Measurements from ENCODE around the gene RNU4-1. TPM values are rescaled to one million over a fixed set of nuclear protein-coding genes. Genes with fewer than 3 reads are reported as not detected.

RNU4-1 gene
- total RNA-seq, 1 experiment from 2014 or later: 2,436 TPM

GRCh38 chr12:120264086-120264903 is 28.7 kb downstream of the RNU4-1 start:
- Mint-ChIP-seq H3K4me3 (peak overlapping the region; percentile 83), H3K27me3 (ENCODE audit: low read depth) (no peaks in the 10 kb centered on the region), H3K9me3 (no peaks in the 10 kb centered on the region), H3K4me1 (peaks cover 60% of the 10 kb centered on the region), H3K36me3 (no peaks in the 10 kb centered on the region), H3K27ac (peak overlapping the region; percentile 50)
- TF ChIP-seq USF1 (CRISPR knock-in tag; IDR thresholded peaks at IDR 0.05) (no peak), CREB1 (CRISPR knock-in tag; IDR thresholded peaks at IDR 0.05) (no peak), CREM (CRISPR knock-in tag; IDR thresholded peaks at IDR 0.05) (no peak), ATF1 (CRISPR knock-in tag; IDR thresholded peaks at IDR 0.05) (no peak), JAZF1 (CRISPR knock-in tag; IDR thresholded peaks at IDR 0.05) (no peak), TCF7 (CRISPR knock-in tag; IDR thresholded peaks at IDR 0.05; ENCODE audit: low read depth) (no peak), GTF2I (CRISPR knock-in tag; conservative IDR thresholded peaks at IDR 0.05) (no peak), ELF4 (CRISPR knock-in tag; IDR thresholded peaks at IDR 0.05; ENCODE audit: low read depth) (no peak), ETV6 (CRISPR knock-in tag; IDR thresholded peaks at IDR 0.05) (no peak), OVOL2 (CRISPR knock-in tag; IDR thresholded peaks at IDR 0.05; ENCODE audit: borderline replicate concordance) (no peak), E2F4 (CRISPR knock-in tag; IDR thresholded peaks at IDR 0.05; ENCODE audit: borderline replicate concordance, low read depth) (no peak), ZNF263 (CRISPR knock-in tag; IDR thresholded peaks at IDR 0.05; ENCODE audit: low read depth) (no peak), EMX1 (CRISPR knock-in tag; IDR thresholded peaks at IDR 0.05) (no peak)
- TF ChIP-seq, protein P1, sequence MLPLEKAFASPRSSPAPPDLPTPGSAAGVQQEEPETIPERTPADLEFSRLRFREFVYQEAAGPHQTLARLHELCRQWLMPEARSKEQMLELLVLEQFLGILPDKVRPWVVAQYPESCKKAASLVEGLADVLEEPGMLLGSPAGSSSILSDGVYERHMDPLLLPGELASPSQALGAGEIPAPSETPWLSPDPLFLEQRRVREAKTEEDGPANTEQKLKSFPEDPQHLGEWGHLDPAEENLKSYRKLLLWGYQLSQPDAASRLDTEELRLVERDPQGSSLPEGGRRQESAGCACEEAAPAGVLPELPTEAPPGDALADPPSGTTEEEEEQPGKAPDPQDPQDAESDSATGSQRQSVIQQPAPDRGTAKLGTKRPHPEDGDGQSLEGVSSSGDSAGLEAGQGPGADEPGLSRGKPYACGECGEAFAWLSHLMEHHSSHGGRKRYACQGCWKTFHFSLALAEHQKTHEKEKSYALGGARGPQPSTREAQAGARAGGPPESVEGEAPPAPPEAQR (CRISPR knock-in tag; IDR thresholded peaks at IDR 0.05): no peak
- TF ChIP-seq, protein P2, sequence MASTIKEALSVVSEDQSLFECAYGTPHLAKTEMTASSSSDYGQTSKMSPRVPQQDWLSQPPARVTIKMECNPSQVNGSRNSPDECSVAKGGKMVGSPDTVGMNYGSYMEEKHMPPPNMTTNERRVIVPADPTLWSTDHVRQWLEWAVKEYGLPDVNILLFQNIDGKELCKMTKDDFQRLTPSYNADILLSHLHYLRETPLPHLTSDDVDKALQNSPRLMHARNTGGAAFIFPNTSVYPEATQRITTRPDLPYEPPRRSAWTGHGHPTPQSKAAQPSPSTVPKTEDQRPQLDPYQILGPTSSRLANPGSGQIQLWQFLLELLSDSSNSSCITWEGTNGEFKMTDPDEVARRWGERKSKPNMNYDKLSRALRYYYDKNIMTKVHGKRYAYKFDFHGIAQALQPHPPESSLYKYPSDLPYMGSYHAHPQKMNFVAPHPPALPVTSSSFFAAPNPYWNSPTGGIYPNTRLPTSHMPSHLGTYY (CRISPR knock-in tag; IDR thresholded peaks at IDR 0.05): no peak
- TF ChIP-seq, protein P3, sequence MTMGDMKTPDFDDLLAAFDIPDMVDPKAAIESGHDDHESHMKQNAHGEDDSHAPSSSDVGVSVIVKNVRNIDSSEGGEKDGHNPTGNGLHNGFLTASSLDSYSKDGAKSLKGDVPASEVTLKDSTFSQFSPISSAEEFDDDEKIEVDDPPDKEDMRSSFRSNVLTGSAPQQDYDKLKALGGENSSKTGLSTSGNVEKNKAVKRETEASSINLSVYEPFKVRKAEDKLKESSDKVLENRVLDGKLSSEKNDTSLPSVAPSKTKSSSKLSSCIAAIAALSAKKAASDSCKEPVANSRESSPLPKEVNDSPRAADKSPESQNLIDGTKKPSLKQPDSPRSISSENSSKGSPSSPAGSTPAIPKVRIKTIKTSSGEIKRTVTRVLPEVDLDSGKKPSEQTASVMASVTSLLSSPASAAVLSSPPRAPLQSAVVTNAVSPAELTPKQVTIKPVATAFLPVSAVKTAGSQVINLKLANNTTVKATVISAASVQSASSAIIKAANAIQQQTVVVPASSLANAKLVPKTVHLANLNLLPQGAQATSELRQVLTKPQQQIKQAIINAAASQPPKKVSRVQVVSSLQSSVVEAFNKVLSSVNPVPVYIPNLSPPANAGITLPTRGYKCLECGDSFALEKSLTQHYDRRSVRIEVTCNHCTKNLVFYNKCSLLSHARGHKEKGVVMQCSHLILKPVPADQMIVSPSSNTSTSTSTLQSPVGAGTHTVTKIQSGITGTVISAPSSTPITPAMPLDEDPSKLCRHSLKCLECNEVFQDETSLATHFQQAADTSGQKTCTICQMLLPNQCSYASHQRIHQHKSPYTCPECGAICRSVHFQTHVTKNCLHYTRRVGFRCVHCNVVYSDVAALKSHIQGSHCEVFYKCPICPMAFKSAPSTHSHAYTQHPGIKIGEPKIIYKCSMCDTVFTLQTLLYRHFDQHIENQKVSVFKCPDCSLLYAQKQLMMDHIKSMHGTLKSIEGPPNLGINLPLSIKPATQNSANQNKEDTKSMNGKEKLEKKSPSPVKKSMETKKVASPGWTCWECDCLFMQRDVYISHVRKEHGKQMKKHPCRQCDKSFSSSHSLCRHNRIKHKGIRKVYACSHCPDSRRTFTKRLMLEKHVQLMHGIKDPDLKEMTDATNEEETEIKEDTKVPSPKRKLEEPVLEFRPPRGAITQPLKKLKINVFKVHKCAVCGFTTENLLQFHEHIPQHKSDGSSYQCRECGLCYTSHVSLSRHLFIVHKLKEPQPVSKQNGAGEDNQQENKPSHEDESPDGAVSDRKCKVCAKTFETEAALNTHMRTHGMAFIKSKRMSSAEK (CRISPR knock-in tag; IDR thresholded peaks at IDR 0.05; ENCODE audit: borderline replicate concordance): no peak
- TF ChIP-seq, protein P4, sequence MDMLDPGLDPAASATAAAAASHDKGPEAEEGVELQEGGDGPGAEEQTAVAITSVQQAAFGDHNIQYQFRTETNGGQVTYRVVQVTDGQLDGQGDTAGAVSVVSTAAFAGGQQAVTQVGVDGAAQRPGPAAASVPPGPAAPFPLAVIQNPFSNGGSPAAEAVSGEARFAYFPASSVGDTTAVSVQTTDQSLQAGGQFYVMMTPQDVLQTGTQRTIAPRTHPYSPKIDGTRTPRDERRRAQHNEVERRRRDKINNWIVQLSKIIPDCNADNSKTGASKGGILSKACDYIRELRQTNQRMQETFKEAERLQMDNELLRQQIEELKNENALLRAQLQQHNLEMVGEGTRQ (CRISPR knock-in tag; IDR thresholded peaks at IDR 0.05): no peak
- TF ChIP-seq, protein P5, sequence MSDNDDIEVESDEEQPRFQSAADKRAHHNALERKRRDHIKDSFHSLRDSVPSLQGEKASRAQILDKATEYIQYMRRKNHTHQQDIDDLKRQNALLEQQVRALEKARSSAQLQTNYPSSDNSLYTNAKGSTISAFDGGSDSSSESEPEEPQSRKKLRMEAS (CRISPR knock-in tag; IDR thresholded peaks at IDR 0.05): no peak
- TF ChIP-seq, protein P6, sequence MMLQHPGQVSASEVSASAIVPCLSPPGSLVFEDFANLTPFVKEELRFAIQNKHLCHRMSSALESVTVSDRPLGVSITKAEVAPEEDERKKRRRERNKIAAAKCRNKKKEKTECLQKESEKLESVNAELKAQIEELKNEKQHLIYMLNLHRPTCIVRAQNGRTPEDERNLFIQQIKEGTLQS (CRISPR knock-in tag; conservative IDR thresholded peaks at IDR 0.05): no peak
- TF ChIP-seq, protein P7, sequence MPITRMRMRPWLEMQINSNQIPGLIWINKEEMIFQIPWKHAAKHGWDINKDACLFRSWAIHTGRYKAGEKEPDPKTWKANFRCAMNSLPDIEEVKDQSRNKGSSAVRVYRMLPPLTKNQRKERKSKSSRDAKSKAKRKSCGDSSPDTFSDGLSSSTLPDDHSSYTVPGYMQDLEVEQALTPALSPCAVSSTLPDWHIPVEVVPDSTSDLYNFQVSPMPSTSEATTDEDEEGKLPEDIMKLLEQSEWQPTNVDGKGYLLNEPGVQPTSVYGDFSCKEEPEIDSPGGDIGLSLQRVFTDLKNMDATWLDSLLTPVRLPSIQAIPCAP (CRISPR knock-in tag; IDR thresholded peaks at IDR 0.05): no peak
- no peak for ATAC-seq
- POLR2A ChIA-PET: interaction anchor here (0.6 to 12.0 kb wide), 9 partner anchors 27 to 265 kb away, joined by 3 to 198 read pairs (median 5); partner anchors contain the start of genes COQ5, RAB35, RNU4-1 and RNU4-2
- CTCF ChIA-PET: interaction anchor here (0.7 to 22.1 kb wide), 12 partner anchors 10 to 478 kb away, joined by 3 to 717 read pairs (median 10); partner anchors contain the start of genes RNU4-2, RPLP0 and SIRT4
- no peak for DNase-seq (ENCODE audit: low spot score)

Data from WTC11 (cell line).